ENCODE results near the gene PRUNE2. TPM values are rescaled to one million over a fixed set of nuclear protein-coding genes. Genes with fewer than 3 reads are reported as not detected.

Gene PRUNE2
- total RNA-seq, 1 experiment from 2014 or later = 0.59 TPM

DNA sequence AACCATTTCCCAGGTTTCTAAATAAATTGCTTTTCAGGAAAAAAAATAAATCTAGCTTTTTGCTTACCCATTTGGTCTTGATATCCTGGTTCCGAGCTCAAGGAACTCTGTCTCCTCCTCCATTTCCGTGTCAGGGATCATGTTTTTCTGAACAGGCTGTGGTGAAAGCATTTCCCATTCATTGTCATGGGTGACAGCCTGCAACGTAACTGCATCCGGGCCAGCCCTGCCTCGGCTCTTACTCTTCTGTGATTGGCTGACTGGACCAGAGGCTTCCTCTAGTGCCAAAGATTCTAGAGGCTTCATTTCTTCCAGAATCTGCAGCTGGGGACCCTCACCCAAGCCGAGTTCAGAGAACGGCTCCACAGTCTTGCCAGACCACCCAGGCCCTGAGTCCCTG, 202.6 kb downstream of the PRUNE2 start:
- H3K27me3 ChIP-seq (ENCODE audit: insufficient read depth, low read length) = peaks cover 57% of the 10 kb centered on the region
- no peak overlapping the region for H3K9ac ChIP-seq (ENCODE audit: low read length)
- H3K4me2 ChIP-seq (ENCODE audit: low read length) = no peak overlapping the region
- TF ChIP-seq SIN3A (IDR thresholded peaks at IDR 0.05; ENCODE audit: low read depth) (no peak), ZFX (IDR thresholded peaks at IDR 0.05) (no peak), RAD21 (IDR thresholded peaks at IDR 0.05; ENCODE audit: low read depth) (no peak)
- TF ChIP-seq, protein P1, sequence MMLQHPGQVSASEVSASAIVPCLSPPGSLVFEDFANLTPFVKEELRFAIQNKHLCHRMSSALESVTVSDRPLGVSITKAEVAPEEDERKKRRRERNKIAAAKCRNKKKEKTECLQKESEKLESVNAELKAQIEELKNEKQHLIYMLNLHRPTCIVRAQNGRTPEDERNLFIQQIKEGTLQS (IDR thresholded peaks at IDR 0.05) = no peak
- TF ChIP-seq, protein P2, sequence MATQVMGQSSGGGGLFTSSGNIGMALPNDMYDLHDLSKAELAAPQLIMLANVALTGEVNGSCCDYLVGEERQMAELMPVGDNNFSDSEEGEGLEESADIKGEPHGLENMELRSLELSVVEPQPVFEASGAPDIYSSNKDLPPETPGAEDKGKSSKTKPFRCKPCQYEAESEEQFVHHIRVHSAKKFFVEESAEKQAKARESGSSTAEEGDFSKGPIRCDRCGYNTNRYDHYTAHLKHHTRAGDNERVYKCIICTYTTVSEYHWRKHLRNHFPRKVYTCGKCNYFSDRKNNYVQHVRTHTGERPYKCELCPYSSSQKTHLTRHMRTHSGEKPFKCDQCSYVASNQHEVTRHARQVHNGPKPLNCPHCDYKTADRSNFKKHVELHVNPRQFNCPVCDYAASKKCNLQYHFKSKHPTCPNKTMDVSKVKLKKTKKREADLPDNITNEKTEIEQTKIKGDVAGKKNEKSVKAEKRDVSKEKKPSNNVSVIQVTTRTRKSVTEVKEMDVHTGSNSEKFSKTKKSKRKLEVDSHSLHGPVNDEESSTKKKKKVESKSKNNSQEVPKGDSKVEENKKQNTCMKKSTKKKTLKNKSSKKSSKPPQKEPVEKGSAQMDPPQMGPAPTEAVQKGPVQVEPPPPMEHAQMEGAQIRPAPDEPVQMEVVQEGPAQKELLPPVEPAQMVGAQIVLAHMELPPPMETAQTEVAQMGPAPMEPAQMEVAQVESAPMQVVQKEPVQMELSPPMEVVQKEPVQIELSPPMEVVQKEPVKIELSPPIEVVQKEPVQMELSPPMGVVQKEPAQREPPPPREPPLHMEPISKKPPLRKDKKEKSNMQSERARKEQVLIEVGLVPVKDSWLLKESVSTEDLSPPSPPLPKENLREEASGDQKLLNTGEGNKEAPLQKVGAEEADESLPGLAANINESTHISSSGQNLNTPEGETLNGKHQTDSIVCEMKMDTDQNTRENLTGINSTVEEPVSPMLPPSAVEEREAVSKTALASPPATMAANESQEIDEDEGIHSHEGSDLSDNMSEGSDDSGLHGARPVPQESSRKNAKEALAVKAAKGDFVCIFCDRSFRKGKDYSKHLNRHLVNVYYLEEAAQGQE (IDR thresholded peaks at IDR 0.05; ENCODE audit: low read depth) = no peak
- TF ChIP-seq, protein P3, sequence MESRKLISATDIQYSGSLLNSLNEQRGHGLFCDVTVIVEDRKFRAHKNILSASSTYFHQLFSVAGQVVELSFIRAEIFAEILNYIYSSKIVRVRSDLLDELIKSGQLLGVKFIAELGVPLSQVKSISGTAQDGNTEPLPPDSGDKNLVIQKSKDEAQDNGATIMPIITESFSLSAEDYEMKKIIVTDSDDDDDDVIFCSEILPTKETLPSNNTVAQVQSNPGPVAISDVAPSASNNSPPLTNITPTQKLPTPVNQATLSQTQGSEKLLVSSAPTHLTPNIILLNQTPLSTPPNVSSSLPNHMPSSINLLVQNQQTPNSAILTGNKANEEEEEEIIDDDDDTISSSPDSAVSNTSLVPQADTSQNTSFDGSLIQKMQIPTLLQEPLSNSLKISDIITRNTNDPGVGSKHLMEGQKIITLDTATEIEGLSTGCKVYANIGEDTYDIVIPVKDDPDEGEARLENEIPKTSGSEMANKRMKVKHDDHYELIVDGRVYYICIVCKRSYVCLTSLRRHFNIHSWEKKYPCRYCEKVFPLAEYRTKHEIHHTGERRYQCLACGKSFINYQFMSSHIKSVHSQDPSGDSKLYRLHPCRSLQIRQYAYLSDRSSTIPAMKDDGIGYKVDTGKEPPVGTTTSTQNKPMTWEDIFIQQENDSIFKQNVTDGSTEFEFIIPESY (IDR thresholded peaks at IDR 0.05; ENCODE audit: extremely low read depth, insufficient replicate concordance, low read length) = no peak
- H2AFZ ChIP-seq (ENCODE audit: low read depth, low read length, poor library complexity, severe bottlenecking) = no peak overlapping the region
- POLR2A ChIA-PET = no interaction called here
- no peaks in the 10 kb centered on the region for H3K9me2 ChIP-seq (ENCODE audit: insufficient read depth)
- H3K9me3 ChIP-seq (ENCODE audit: control insufficient read depth in 1 of 2, insufficient read depth in 1 of 2, low read depth in 1 of 2, low read length in 2 of 2) = no peaks in the 10 kb centered on the region
- RAD21 ChIA-PET (ENCODE audit: low non-redundant PET in 1 of 2, low total read pairs in 2 of 2, uncharacterized antibody in 2 of 2, unreplicated experiment in 2 of 2) = no interaction called here
- H3K79me2 ChIP-seq (ENCODE audit: insufficient read depth, low read length) = no peaks in the 10 kb centered on the region
- H3K27ac ChIP-seq (ENCODE audit: low read depth, low read length) = no peak overlapping the region
- no peak overlapping the region for H3K4me3 ChIP-seq (replicated peaks in 1 of 2; ENCODE audit: low read depth in 1 of 2, low read length in 2 of 2)
- no peak for DNase-seq (ENCODE audit: low read depth, low spot score)
- CTCF ChIA-PET = interaction anchor here (3.0 kb wide), 1 partner anchor 37 kb away, joined by 19 read pairs; no protein-coding TSS in a partner anchor
- H3K4me1 ChIP-seq (ENCODE audit: control insufficient read depth in 1 of 2, insufficient read depth in 2 of 2, low read length in 2 of 2) = no peaks in the 10 kb centered on the region
- intact Hi-C loops (cut with micrococcal nuclease) = no loop called here
- BruUV-seq (replicated peaks) = no TSS peak
- ATAC-seq = no peak
- no peaks in the 10 kb centered on the region for H3K36me3 ChIP-seq (ENCODE audit: control insufficient read depth in 1 of 2, insufficient read depth in 2 of 2, low read length in 2 of 2)
- H4K20me1 ChIP-seq (ENCODE audit: insufficient read depth) = no peaks in the 10 kb centered on the region

Measured in HCT116 (cell line).